A549 (cell line): ENCODE data around the gene MRPL20.

Source experiments
- CBX8 ChIP-seq: fragments of 200-600 bp; sonication (generic); IDR thresholded peaks from 2 replicates; pipeline ENCODE4 v1.6.1; 2016
- CEBPB ChIP-seq, 2 experiments: fragments of >200 bp in 1 of 2; sonication (Bioruptor Twin) in 1 of 2; formaldehyde crosslinking in 1 of 2; IDR thresholded peaks; 2 replicates each; pipeline ENCODE4 v1.6.1; 2012 to 2016
- CTCF ChIP-seq: fragments of >200 bp; sonication (Bioruptor Twin); formaldehyde crosslinking; IDR thresholded peaks from 3 replicates; pipeline ENCODE4 v1.5.1; 2016
- EP300 ChIP-seq, 2 experiments: fragments of >200 bp; sonication (Bioruptor Twin); formaldehyde crosslinking; IDR thresholded peaks; 2 replicates in 1 of 2; 3 replicates in 1 of 2; pipeline ENCODE4 v1.6.1; 2016 to 2017
- ESRRA ChIP-seq: fragments of 150-350 bp; IDR thresholded peaks from 2 replicates; pipeline ENCODE4 v1.6.1; 2014; ENCODE audit warnings: mild to moderate bottlenecking, low read length, borderline replicate concordance
- HEYL ChIP-seq: fragments of 250-450 bp; sonication (Bioruptor Pico); IDR thresholded peaks from 2 replicates; pipeline ENCODE4 v1.8.0; 2021; ENCODE audit warnings: mild to moderate bottlenecking, moderate library complexity
- MAFK ChIP-seq: fragments of 450-650 bp; IDR thresholded peaks from 2 replicates; pipeline ENCODE4 v1.6.1; 2014; ENCODE audit not compliant: partially characterized antibody
- MAX ChIP-seq: IDR thresholded peaks from 2 replicates; pipeline ENCODE4 v1.6.1; 2012
- NR3C1 ChIP-seq: fragments of >200 bp; sonication (Bioruptor Twin); formaldehyde crosslinking; IDR thresholded peaks from 3 replicates; pipeline ENCODE4 v1.6.1; 2017
- PBX3 ChIP-seq: IDR thresholded peaks from 2 replicates; pipeline ENCODE4 v1.6.1; 2012
- POLR2A ChIP-seq: IDR thresholded peaks from 2 replicates; pipeline ENCODE4 v1.6.1; 2012; ENCODE audit warnings: mild to moderate bottlenecking, low read length
- REST ChIP-seq: fragments of 200-600 bp; sonication (generic); IDR thresholded peaks from 2 replicates; pipeline ENCODE4 v1.6.1; 2016; ENCODE audit warnings: antibody characterized with exemption, mild to moderate bottlenecking, moderate library complexity
- RFX5 ChIP-seq: fragments of 450-650 bp; IDR thresholded peaks from 2 replicates; pipeline ENCODE4 v1.7.1; 2014; ENCODE audit warnings: antibody characterized with exemption, mild to moderate bottlenecking, moderate library complexity
- RNF2 ChIP-seq: fragments of 200-600 bp; sonication (generic); IDR thresholded peaks from 2 replicates; pipeline ENCODE4 v1.6.1; 2016; ENCODE audit warnings: low read depth, mild to moderate bottlenecking, antibody characterized with exemption, moderate library complexity, borderline replicate concordance

GRCh38 chr1:1377540-1378205, 29.4 kb downstream of the MRPL20 start:
- TF ChIP-seq POLR2A (no peak), HEYL (CRISPR knock-in tag) (no peak), ESRRA (no peak), CTCF (no peak), NR3C1 (no peak), PBX3 (no peak), RNF2 (no peak), EP300 (IDR thresholded peaks at IDR 0.05) (no peak), CEBPB (IDR thresholded peaks at IDR 0.05) (no peak), MAX (no peak), CBX8 (no peak), MAFK (no peak), REST (no peak), RFX5 (no peak)
